T-helper 1 cell treated with Interleukin-12 subunit alpha and Interleukin-12 subunit beta and Interleukin-4 antibody, amounts not matched to agents 30 μg/mL and 1 μg/mL, for 36 hours (primary cell): ENCODE measurements around the gene ING5.
A peak's percentile ranks its signal among the peaks of the same experiment; 100 is the strongest.
"Not testable (repeated sequence)": the region's sequence is repeated elsewhere in the genome, so short reads cannot be mapped to it uniquely, and the experiment has no call there.

ENCODE experiments used
- H3K27ac Mint-ChIP-seq: one replicate; pipeline ENCODE4 v1.8.0; 2021; ENCODE audit warnings: mild to moderate bottlenecking, mixed read lengths
- H3K27me3 Mint-ChIP-seq: one replicate; pipeline ENCODE4 v1.8.0; 2021; ENCODE audit warnings: low read depth, mixed read lengths
- H3K36me3 Mint-ChIP-seq: one replicate; pipeline ENCODE4 v1.8.0; 2021; ENCODE audit warnings: low read depth, mixed read lengths
- H3K4me1 Mint-ChIP-seq: one replicate; pipeline ENCODE4 v1.8.0; 2021; ENCODE audit warnings: low read depth, mixed read lengths
- H3K4me3 Mint-ChIP-seq: one replicate; pipeline ENCODE4 v1.8.0; 2021; ENCODE audit warnings: mild to moderate bottlenecking, moderate library complexity, mixed read lengths
- H3K9me3 Mint-ChIP-seq: one replicate; pipeline ENCODE4 v1.8.0; 2021; ENCODE audit warnings: mixed read lengths

ING5 gene

GRCh38 chr2:241708879-241709278 is 7.0 kb downstream of the ING5 start:
- Mint-ChIP-seq H3K27ac (no peak overlapping the region), H3K36me3 (peaks cover 32% of the 10 kb centered on the region), H3K4me1 (no peaks in the 10 kb centered on the region), H3K9me3 (peaks cover 6% of the 10 kb centered on the region), H3K4me3 (no peak overlapping the region), H3K27me3 (no peaks in the 10 kb centered on the region)

- Mint-ChIP-seq H3K36me3 (peaks cover 19% of the 10 kb centered on the region), H3K9me3 (peaks cover 7% of the 10 kb centered on the region), H3K4me3 (no peak overlapping the region), H3K27me3 (no peaks in the 10 kb centered on the region), H3K4me1 (no peaks in the 10 kb centered on the region), H3K27ac (no peak overlapping the region)
Observed at GRCh38 chr2:241719093-241719492, 17.3 kb downstream of the ING5 start.

DNA sequence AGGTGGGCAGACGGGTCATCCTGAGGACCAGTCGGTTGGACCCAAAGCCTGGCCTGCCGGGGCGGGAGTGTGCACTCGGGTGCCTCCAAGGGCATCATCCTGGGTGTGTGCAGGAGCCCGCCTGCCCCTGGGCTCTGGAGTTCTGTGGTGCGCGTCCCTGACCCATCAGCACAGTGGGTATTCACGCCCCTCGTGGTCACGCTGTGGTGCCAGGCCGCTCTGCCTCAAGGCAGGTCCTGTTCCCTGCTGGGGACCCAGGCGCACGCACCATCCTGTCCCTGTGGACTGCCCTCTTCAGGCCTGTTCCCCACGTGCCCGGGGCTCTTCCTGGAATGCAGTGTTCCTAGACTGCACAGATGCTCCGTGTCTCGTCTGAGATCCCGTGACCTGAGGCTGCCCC is 18.3 kb downstream of the ING5 start:
- Mint-ChIP-seq H3K9me3 (peaks cover 7% of the 10 kb centered on the region), H3K4me3 (no peak overlapping the region)

GRCh38 chr2:241720560-241720959 is 18.7 kb downstream of the ING5 start:
- peaks cover 7% of the 10 kb centered on the region for H3K9me3 Mint-ChIP-seq
- no peaks in the 10 kb centered on the region for H3K27me3 Mint-ChIP-seq
- H3K4me1 Mint-ChIP-seq = no peaks in the 10 kb centered on the region
- peaks cover 16% of the 10 kb centered on the region for H3K36me3 Mint-ChIP-seq
- H3K27ac Mint-ChIP-seq = no peak overlapping the region
- no peak overlapping the region for H3K4me3 Mint-ChIP-seq

More for the DNA sequence above, 18.3 kb downstream of the ING5 start:
- Mint-ChIP-seq H3K27me3 (no peaks in the 10 kb centered on the region), H3K4me1 (no peaks in the 10 kb centered on the region), H3K36me3 (peaks cover 16% of the 10 kb centered on the region), H3K27ac (no peak overlapping the region)

DNA sequence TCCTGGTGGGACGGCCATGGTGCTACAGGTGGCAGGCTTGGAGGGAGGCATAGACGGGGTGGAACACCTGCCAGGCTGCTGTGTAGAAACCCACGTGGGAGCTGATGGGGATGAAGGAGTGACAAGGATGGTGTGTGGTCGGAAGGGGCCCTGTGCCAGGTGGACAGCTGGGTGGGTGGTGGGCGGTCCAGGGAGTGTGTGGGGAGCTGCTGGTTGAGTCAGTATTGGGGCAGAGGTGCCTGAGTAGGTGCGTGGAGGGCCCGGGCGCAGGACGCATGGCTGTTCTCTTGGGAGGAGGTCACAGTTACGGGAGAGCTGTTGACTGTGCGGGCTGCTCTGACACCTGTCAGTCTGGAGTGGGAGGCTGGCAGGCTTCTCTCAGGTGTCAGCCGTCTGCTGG is 20.0 kb downstream of the ING5 start:
- H3K36me3 Mint-ChIP-seq = peaks cover 16% of the 10 kb centered on the region
- no peaks in the 10 kb centered on the region for H3K4me1 Mint-ChIP-seq
- no peak overlapping the region for H3K27ac Mint-ChIP-seq
- no peak overlapping the region for H3K4me3 Mint-ChIP-seq
- H3K27me3 Mint-ChIP-seq = no peaks in the 10 kb centered on the region
- peaks cover 7% of the 10 kb centered on the region for H3K9me3 Mint-ChIP-seq

- Mint-ChIP-seq H3K4me3 (no peak overlapping the region), H3K4me1 (no peaks in the 10 kb centered on the region), H3K9me3 (peaks cover 7% of the 10 kb centered on the region), H3K36me3 (peaks cover 16% of the 10 kb centered on the region), H3K27me3 (no peaks in the 10 kb centered on the region), H3K27ac (no peak overlapping the region)
Observed at GRCh38 chr2:241722896-241723454, 21.1 kb downstream of the ING5 start.

DNA sequence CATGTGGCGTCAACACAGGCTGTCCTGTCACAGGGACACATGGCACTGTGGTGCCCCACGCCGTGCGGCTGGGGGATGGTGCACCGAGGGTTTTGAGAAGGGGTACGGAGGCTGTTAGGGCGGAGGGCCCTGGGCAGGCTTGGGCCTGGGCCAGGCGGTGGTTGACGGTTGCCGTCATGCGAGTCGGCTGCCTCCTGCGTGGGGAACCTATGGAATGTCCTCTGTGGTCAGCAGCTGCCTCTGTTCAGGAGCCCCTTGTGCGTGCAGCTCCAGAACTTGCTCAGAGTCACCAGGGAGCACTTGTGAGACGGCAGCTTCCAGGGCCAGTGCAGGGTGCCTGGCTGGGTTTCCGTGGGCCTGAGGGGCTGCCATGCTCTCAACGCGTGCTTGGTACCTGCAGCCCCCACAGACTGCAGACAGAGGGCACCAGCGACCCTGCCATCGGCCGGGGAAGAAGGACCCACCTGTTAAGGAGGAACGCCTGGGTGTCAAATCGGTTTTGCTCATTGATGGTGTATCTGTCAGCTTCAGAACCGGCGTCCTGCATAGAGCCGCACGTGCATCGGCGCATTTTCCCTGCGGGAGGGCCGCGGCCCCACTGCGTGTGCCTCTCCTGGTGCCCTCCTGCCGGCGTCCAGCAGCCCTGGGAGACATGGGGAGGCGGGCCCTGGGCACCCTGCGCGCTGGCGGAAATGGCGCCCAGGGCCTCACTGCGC is 22.6 kb downstream of the ING5 start:
- H3K36me3 Mint-ChIP-seq = peaks cover 16% of the 10 kb centered on the region
- no peak overlapping the region for H3K4me3 Mint-ChIP-seq
- H3K27me3 Mint-ChIP-seq = no peaks in the 10 kb centered on the region
- no peak overlapping the region for H3K27ac Mint-ChIP-seq
- H3K4me1 Mint-ChIP-seq = no peaks in the 10 kb centered on the region
- peaks cover 7% of the 10 kb centered on the region for H3K9me3 Mint-ChIP-seq

GRCh38 chr2:241724975-241725870 is 23.4 kb downstream of the ING5 start:
- peaks cover 16% of the 10 kb centered on the region for H3K36me3 Mint-ChIP-seq

DNA sequence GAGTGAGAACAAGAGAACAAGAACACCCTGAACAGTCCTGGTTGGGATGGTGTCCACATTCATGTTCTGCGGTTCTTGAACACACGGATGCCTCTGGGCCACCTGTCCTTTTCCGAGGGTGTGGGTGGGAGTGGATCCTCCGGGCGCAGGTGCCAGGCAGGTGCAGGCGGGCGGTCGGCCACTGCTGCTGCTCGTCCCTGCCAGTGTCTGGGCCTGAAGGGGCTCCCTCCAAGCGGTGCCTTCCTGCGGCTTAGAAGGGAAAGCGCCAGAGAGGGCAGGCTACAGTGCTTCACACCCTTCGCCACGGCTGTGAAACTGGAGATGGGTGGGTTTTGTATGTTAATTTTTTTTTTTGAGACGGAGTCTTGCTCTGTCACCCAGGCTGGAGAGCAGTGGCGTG is 24.6 kb downstream of the ING5 start:
- H3K27me3 Mint-ChIP-seq = no peaks in the 10 kb centered on the region
- H3K4me1 Mint-ChIP-seq = peaks cover 14% of the 10 kb centered on the region
- peaks cover 7% of the 10 kb centered on the region for H3K9me3 Mint-ChIP-seq
- no peak overlapping the region for H3K27ac Mint-ChIP-seq
- no peak overlapping the region for H3K4me3 Mint-ChIP-seq
- peaks cover 12% of the 10 kb centered on the region for H3K36me3 Mint-ChIP-seq

More at GRCh38 chr2:241724975-241725870, 23.4 kb downstream of the ING5 start:
- H3K9me3 Mint-ChIP-seq = peaks cover 7% of the 10 kb centered on the region
- H3K27ac Mint-ChIP-seq = no peak overlapping the region
- no peak overlapping the region for H3K4me3 Mint-ChIP-seq
- H3K27me3 Mint-ChIP-seq = no peaks in the 10 kb centered on the region
- peaks cover 5% of the 10 kb centered on the region for H3K4me1 Mint-ChIP-seq

DNA sequence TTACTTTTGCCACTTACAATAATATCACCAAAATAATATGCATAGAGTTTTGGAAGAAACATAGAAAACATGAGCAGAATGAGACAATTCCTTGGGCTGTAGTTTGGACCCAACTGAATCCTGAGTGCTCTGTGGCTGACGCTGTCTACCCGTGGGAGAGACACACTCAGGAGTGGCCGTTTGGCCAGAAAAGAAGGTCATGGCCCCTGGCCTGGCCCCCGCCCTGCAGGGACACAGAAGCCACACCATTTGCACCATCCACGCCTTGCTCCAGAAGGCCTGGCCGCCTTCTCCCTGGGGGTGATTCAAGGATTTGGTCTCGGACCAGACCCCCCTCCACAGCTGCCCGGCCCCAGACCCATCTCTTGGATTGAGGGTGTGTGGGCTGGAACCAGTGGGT is 26.2 kb downstream of the ING5 start:
- H3K4me3 Mint-ChIP-seq = no peak overlapping the region
- H3K27ac Mint-ChIP-seq = no peak overlapping the region
- H3K9me3 Mint-ChIP-seq = peaks cover 7% of the 10 kb centered on the region
- H3K4me1 Mint-ChIP-seq = peaks cover 23% of the 10 kb centered on the region
- peaks cover 3% of the 10 kb centered on the region for H3K36me3 Mint-ChIP-seq
- H3K27me3 Mint-ChIP-seq = no peaks in the 10 kb centered on the region

DNA sequence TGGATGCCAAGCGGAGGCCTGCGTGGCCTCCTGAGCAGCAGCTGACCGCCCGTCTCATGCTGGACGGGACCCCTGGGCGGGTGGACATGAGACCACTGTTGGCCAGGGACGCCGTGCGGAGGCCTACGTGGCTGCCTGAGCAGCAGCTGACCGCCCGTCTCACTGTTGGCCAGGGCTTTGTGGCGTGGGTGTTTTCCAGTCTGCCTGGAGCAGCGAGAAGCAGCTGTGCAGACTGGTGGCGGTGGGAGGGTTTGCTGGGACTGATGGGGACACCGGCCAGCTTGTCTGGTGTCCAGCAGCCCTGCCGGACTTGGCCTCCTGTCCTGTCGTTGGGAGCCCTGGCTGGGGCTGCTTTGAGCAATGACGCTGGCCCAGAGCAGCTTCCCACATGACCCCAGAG is 26.8 kb downstream of the ING5 start:
- no peak overlapping the region for H3K4me3 Mint-ChIP-seq
- peaks cover 3% of the 10 kb centered on the region for H3K36me3 Mint-ChIP-seq
- peaks cover under 1% of the 10 kb centered on the region for H3K9me3 Mint-ChIP-seq
- H3K27ac Mint-ChIP-seq = no peak overlapping the region
- H3K4me1 Mint-ChIP-seq = peaks cover 25% of the 10 kb centered on the region
- H3K27me3 Mint-ChIP-seq = no peaks in the 10 kb centered on the region

DNA sequence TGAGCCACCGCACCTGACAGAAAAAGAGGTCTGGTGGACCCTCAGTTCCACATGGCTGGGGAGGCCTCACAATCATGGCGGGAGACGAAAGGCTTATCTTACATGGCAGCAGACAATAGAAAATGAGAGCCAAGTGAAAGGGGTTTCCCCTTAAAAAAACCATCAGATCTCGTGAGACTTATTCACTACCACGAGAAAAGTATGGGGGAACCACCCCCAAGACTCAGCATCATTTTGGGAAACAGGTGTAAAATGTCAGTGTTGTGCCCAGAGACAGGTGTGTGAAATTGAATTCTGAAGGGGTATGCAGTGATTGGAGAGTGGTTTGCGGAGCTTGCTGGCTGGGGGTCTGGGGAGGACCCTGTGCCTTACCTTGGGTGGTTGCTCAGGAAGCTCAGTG is 28.0 kb downstream of the ING5 start:
- H3K36me3 Mint-ChIP-seq = no peaks in the 10 kb centered on the region
- H3K4me1 Mint-ChIP-seq = peaks cover 25% of the 10 kb centered on the region
- no peaks in the 10 kb centered on the region for H3K27me3 Mint-ChIP-seq
- H3K4me3 Mint-ChIP-seq = no peak overlapping the region
- no peaks in the 10 kb centered on the region for H3K9me3 Mint-ChIP-seq
- H3K27ac Mint-ChIP-seq = no peak overlapping the region

DNA sequence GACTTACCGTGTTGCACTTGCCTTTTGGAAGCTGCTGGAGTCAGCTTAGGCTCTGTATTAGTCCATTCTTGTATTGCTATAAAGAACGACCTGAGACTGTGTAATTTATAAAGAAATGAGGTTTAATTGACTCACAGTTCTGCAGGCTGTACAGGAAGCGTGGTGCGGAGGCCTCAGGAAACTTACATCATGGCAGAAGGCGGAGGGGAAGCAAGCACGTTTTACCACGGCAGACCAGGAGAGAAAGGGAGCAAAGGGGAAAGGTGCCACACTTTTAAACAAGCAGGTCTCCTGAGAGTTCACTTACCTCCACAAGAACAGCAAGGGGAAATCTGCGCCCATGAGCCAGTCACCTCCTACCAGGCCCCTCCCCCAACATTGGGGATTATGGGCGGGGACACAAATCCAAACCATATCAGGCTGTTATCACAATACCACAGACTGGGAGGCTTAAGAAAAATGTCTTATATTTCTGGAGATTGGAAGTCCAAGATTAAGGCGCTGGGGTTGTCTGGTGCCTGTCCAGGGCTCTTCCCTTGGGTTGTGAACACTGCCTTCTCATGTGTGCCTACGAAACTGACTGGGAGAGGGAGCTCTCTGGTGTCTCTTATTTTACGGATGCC is 28.9 kb downstream of the ING5 start:
- peak overlapping the region; percentile 36 for H3K4me3 Mint-ChIP-seq
- H3K9me3 Mint-ChIP-seq = no peaks in the 10 kb centered on the region
- peaks cover 25% of the 10 kb centered on the region for H3K4me1 Mint-ChIP-seq
- no peaks in the 10 kb centered on the region for H3K27me3 Mint-ChIP-seq
- peak overlapping the region; percentile 34 for H3K27ac Mint-ChIP-seq
- no peaks in the 10 kb centered on the region for H3K36me3 Mint-ChIP-seq

DNA sequence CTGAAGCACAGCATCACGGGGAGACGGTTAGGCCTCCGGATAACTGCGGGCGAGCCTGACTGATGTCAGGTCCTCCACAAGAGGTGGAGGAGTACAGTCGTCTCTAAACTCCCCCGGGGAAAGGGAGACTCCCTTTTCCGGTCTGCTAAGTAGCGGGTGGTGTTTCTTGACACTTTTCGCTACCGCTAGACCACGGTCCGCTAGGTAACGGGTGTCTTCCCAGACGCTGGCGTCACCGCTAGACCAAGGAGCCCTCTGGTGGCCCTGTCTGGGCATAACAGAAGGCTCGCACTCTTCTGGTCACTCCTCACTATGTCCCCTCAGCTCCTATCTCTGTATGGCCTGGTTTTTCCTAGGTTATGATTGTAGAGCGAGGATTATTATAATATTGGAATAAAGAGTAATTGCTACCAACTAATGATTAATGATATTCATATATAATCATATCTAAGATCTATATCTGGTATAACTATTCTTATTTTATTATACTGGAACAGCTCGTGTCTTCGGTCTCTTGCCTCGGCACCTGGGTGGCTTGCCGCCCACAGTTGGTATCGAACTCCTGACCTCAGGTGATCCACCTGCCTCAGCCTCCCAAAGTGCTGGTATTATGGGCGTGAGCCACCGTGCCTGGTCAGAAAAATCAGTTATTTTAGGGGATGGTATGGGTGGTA is 30.8 kb downstream of the ING5 start:
- Mint-ChIP-seq H3K4me1 (peaks cover 29% of the 10 kb centered on the region), H3K4me3 (peak overlapping the region; percentile 36)
- not testable (repeated sequence) for H3K36me3 Mint-ChIP-seq, H3K27ac Mint-ChIP-seq, H3K9me3 Mint-ChIP-seq, H3K27me3 Mint-ChIP-seq
